Hepatocyte (in vitro differentiated cells): ENCODE results near the gene GMCL1. TPM values are rescaled to one million over a fixed set of nuclear protein-coding genes. Genes with fewer than 3 reads are reported as not detected.

Experiments used
- DNase-seq: peaks from one replicate; pipeline ENCODE4 v3.0.0-alpha.2; 2016; ENCODE audit warnings: low spot score
- H2AFZ ChIP-seq: fragments of 200-600 bp; sonication (generic); 2 replicates; pipeline ENCODE4 v1.6.0; 2016; ENCODE audit warnings: antibody characterized with exemption, mild to moderate bottlenecking
- H3K27ac ChIP-seq: fragments of 200-600 bp; sonication (generic); 2 replicates; pipeline ENCODE4 v1.5.1; 2016; ENCODE audit warnings: mild to moderate bottlenecking
- H3K27me3 ChIP-seq: fragments of 200-600 bp; sonication (generic); 2 replicates; pipeline ENCODE4 v1.6.1; 2016
- H3K36me3 ChIP-seq: fragments of 200-600 bp; sonication (generic); replicated peaks from 2 replicates; pipeline ENCODE4 v1.5.1; 2016; ENCODE audit warnings: low read depth; ENCODE audit not compliant: insufficient read depth
- H3K4me1 ChIP-seq: fragments of 200-600 bp; sonication (generic); 2 replicates; pipeline ENCODE4 v1.5.1; 2016; ENCODE audit warnings: mild to moderate bottlenecking, moderate library complexity; ENCODE audit not compliant: insufficient read depth
- H3K4me2 ChIP-seq: fragments of 200-600 bp; sonication (generic); 2 replicates; pipeline ENCODE4 v1.6.0; 2016
- H3K4me3 ChIP-seq: fragments of 200-600 bp; sonication (generic); 2 replicates; pipeline ENCODE4 v1.5.1; 2016; ENCODE audit warnings: mild to moderate bottlenecking
- H3K79me2 ChIP-seq: fragments of 200-600 bp; sonication (generic); 2 replicates; pipeline ENCODE4 v1.6.0; 2017; ENCODE audit warnings: mild to moderate bottlenecking
- H3K9me2 ChIP-seq: fragments of 200-600 bp; sonication (generic); replicated peaks from 2 replicates; pipeline ENCODE4 v1.6.0; 2017; ENCODE audit warnings: mild to moderate bottlenecking; ENCODE audit not compliant: insufficient read depth
- H3K9me3 ChIP-seq: fragments of 200-600 bp; sonication (generic); 2 replicates; pipeline ENCODE4 v1.5.1; 2016; ENCODE audit warnings: low read depth, mild to moderate bottlenecking
- H4K20me1 ChIP-seq: fragments of 200-600 bp; sonication (generic); 2 replicates; pipeline ENCODE4 v1.6.0; 2016; ENCODE audit warnings: mild to moderate bottlenecking; ENCODE audit not compliant: insufficient read depth, poor library complexity, severe bottlenecking
- CTCF ChIP-seq: fragments of 200-600 bp; sonication (generic); IDR thresholded peaks from 2 replicates; pipeline ENCODE4 v1.5.1; 2016; ENCODE audit warnings: antibody characterized with exemption, mild to moderate bottlenecking; ENCODE audit not compliant: poor library complexity
- EZH2 ChIP-seq: fragments of 200-600 bp; sonication (generic); IDR thresholded peaks from 2 replicates; pipeline ENCODE4 v1.6.1; 2016; ENCODE audit warnings: antibody characterized with exemption, mild to moderate bottlenecking, borderline replicate concordance
- EZH2phosphoT487 ChIP-seq: fragments of 200-600 bp; sonication (generic); IDR thresholded peaks from one replicate; pipeline ENCODE4 v1.6.1; 2018; ENCODE audit warnings: antibody characterized with exemption, mild to moderate bottlenecking, low read depth, moderate library complexity; ENCODE audit not compliant: unreplicated experiment, severe bottlenecking
- WGBS: methylation state at CpG from one replicate; pipeline ENCODE4 v1.1.6; 2016; ENCODE audit warnings: low lambda C conversion rate; ENCODE audit errors: missing lambda C conversion rate; 5-methylcytosine and 5-hydroxymethylcytosine counted together
- polyA plus RNA-seq: library from polyadenylated mRNA; unstranded; fragments of >200 nt; fragmentation: Nextera tagmentation; extraction: Ambion mirVana; gene quantifications from 2 replicates; pipeline ENCODE4 v1.2.1, GENCODE V29; 2016
- total RNA-seq: library from RNA; depleted of rRNA; stranded (reverse); fragments of >200 nt; gene quantifications from 2 replicates; pipeline ENCODE4 v1.2.3, GENCODE V29; 2014

GMCL1 gene
- total RNA-seq, result 18.1 and 22.5 TPM in 2 replicates
- polyA plus RNA-seq, result 17.9 and 18.8 TPM in 2 replicates

GRCh38 chr2:69829256-69830044 is at the start of gene GMCL1:
Gene GMCL1 (plus strand): TSS chr2:69829660. CDS start chr2:69829893, 233 bp downstream.
- no peaks in the 10 kb centered on the region for H3K27me3 ChIP-seq
- peak within 1 kb of the TSS; percentile 83 for H3K4me2 ChIP-seq
- H3K27ac ChIP-seq, result peak within 1 kb of the TSS; percentile 98
- TF ChIP-seq EZH2, result no peak
- no peak for TF ChIP-seq EZH2phosphoT487
- TF ChIP-seq CTCF, result no peak
- peaks cover 15% of the 10 kb centered on the region for H3K4me1 ChIP-seq
- under 1% methylated on average over 55 of the region's 74 CpGs for WGBS
- H2AFZ ChIP-seq, result peak within 1 kb of the TSS; percentile 73
- peaks cover 48% of the 10 kb centered on the region for H3K79me2 ChIP-seq
- H3K4me3 ChIP-seq, result peak within 1 kb of the TSS; percentile 78
- no peaks in the 10 kb centered on the region for H4K20me1 ChIP-seq
- no peaks in the 10 kb centered on the region for H3K9me2 ChIP-seq
- no peaks in the 10 kb centered on the region for H3K9me3 ChIP-seq
- peak; percentile 99 for DNase-seq
- no peaks in the 10 kb centered on the region for H3K36me3 ChIP-seq

DNA sequence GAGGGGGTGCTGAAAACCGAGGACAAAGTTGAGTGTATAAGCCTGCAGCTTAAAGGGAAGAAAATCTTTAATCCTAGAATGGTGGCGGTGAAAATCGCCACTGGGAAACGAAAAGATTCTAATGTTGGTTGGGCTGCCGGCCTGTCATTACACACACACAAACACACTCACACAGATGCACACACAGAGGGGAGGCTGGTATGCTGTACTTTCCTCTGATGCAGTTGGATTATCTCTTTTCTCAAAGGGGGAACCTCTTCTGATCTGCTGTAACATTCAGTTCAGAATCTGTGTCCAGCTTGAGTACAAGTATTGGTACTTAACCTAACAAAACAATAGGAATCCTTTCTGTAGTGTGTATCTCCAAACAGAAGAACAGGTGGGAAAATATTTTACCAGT is 48.5 kb upstream of the GMCL1 start:
- H3K27me3 ChIP-seq, result no peaks in the 10 kb centered on the region
- H3K4me1 ChIP-seq, result peaks cover 43% of the 10 kb centered on the region
- H3K36me3 ChIP-seq, result no peaks in the 10 kb centered on the region
- H2AFZ ChIP-seq, result no peak overlapping the region
- H4K20me1 ChIP-seq, result no peaks in the 10 kb centered on the region
- peak overlapping the region; percentile 96 for H3K27ac ChIP-seq
- H3K9me2 ChIP-seq, result no peaks in the 10 kb centered on the region
- H3K4me2 ChIP-seq, result peak overlapping the region; percentile 11
- no peak for TF ChIP-seq EZH2
- peak; percentile 31 for DNase-seq
- H3K79me2 ChIP-seq, result peaks cover 6% of the 10 kb centered on the region
- H3K9me3 ChIP-seq, result no peaks in the 10 kb centered on the region
- 58% methylated on average over 5 of the region's 5 CpGs for WGBS
- H3K4me3 ChIP-seq, result no peak overlapping the region

DNA sequence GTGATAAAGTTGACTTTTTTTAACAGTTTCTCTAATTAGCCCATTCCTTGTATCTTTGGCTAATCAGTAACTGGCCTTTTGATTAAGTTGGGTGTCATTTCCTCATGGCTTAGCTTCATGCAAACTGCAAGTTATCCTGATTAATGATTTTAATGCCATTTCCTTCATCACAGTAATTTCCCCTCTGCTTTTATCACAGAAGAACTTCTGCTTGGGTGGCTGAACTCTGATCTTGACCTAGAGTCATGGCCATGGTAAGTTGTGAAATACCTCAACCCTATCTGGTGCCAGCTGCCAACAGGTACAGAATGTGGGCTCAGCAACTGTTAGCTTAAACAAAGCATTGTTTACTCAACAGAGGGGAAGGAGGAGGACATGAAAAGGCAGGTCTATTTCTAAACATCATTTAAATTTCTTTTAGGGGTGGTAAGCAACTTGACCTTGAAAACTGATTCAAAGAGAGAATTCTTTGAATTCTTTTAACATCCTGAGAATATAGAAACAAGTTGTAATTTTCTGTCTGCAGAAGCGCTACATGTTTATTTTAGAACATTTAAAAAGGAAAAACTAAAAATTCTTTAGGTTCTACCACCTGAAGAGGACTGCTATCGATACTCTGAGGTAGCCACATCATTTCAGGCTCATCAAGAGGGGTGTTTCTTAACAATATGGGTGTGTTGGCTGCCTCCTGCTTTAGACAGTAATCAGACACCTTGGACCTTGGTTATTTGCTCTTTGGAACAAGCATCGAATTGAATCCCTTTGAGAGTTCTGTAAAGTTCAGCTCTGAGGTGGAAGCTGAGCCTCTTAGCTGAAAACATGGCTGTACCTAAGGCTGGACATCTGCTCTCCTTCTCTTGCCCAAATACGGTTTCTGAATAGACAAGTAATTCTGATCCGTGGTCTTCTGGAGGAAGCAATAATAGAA is 47.9 kb upstream of the GMCL1 start:
- peaks cover 4% of the 10 kb centered on the region for H3K79me2 ChIP-seq
- H3K4me1 ChIP-seq, result peaks cover 45% of the 10 kb centered on the region
- H2AFZ ChIP-seq, result no peak overlapping the region
- peak overlapping the region; percentile 11 for H3K4me2 ChIP-seq
- 57% methylated on average over 5 of the region's 5 CpGs for WGBS
- H3K9me2 ChIP-seq, result no peaks in the 10 kb centered on the region
- peak; percentile 51 for DNase-seq
- H3K27me3 ChIP-seq, result no peaks in the 10 kb centered on the region
- H3K4me3 ChIP-seq, result no peak overlapping the region
- no peak for TF ChIP-seq EZH2phosphoT487
- TF ChIP-seq EZH2, result no peak
- no peak for TF ChIP-seq CTCF
- H4K20me1 ChIP-seq, result no peaks in the 10 kb centered on the region
- H3K27ac ChIP-seq, result peak overlapping the region; percentile 96
- no peaks in the 10 kb centered on the region for H3K36me3 ChIP-seq
- H3K9me3 ChIP-seq, result no peaks in the 10 kb centered on the region
